Measurements from ENCODE around the gene KEAP1. TPM values are rescaled to one million over a fixed set of nuclear protein-coding genes. Genes with fewer than 3 reads are reported as not detected.

KEAP1 gene
- total RNA-seq, 1 donor from 2014 or later, result 82.5 TPM

- DNase-seq (ENCODE audit: low read depth, low spot score), result no peak
- TF ChIP-seq, protein P1, sequence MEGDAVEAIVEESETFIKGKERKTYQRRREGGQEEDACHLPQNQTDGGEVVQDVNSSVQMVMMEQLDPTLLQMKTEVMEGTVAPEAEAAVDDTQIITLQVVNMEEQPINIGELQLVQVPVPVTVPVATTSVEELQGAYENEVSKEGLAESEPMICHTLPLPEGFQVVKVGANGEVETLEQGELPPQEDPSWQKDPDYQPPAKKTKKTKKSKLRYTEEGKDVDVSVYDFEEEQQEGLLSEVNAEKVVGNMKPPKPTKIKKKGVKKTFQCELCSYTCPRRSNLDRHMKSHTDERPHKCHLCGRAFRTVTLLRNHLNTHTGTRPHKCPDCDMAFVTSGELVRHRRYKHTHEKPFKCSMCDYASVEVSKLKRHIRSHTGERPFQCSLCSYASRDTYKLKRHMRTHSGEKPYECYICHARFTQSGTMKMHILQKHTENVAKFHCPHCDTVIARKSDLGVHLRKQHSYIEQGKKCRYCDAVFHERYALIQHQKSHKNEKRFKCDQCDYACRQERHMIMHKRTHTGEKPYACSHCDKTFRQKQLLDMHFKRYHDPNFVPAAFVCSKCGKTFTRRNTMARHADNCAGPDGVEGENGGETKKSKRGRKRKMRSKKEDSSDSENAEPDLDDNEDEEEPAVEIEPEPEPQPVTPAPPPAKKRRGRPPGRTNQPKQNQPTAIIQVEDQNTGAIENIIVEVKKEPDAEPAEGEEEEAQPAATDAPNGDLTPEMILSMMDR (conservative IDR thresholded peaks at IDR 0.05), result no peak
- peaks cover 26% of the 10 kb centered on the region for H3K4me1 Mint-ChIP-seq
- no peak within 1 kb of the TSS for H3K27ac Mint-ChIP-seq (ENCODE audit: unreplicated experiment)
- H3K9me3 Mint-ChIP-seq, result no peaks in the 10 kb centered on the region
- H3K4me3 Mint-ChIP-seq, result peak within 1 kb of the TSS; percentile 79
- H3K36me3 Mint-ChIP-seq (ENCODE audit: low read depth), result no peaks in the 10 kb centered on the region
- peaks cover 49% of the 10 kb centered on the region for H3K27me3 Mint-ChIP-seq (ENCODE audit: low read depth)
Observed at GRCh38 chr19:10517361-10517759, 14.2 kb upstream of the KEAP1 start, which contains the start of gene S1PR5. TSS of gene S1PR5 (minus strand) at chr19:10517447. CDS start at chr19:10515011, 2,436 bp downstream.

DNA sequence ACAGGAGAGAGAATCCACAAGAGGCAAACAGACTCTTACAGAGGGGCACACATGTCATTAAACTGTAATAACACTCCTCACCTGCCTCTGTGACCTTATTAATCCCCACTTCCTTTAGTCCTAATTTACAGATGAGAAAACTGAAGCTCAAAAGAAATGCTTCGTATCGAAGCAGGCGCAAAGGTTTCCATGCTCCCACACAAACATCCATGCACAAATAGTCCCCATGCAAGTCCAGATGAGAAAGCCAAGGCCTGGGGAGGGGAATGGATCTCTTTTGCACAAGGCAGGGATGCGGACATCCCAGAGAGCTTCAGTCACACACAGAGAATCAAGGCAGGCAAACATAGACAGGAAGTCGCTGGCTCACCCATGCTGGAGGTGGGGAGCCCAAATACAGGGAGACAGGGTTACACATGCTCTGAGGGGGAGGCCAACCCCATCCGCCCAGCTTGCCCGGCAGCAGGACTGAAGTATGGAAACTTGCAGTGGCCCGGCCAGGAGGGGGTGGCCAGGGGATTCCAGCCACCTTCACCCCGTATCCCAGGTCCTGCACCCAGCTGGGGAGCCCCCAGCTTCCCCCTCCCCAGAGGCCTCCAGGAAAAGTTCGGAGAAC is 13.6 kb upstream of the KEAP1 start:
- TF ChIP-seq, protein P1 (conservative IDR thresholded peaks at IDR 0.05), result no peak

GRCh38 chr19:10516064-10516385 is 12.9 kb upstream of the KEAP1 start:
- DNase-seq (ENCODE audit: low read depth, low spot score), result no peak
- Mint-ChIP-seq H3K4me1 (peaks cover 26% of the 10 kb centered on the region), H3K9me3 (no peaks in the 10 kb centered on the region), H3K36me3 (ENCODE audit: low read depth) (no peaks in the 10 kb centered on the region), H3K27me3 (ENCODE audit: low read depth) (peaks cover 49% of the 10 kb centered on the region), H3K27ac (ENCODE audit: unreplicated experiment) (no peak overlapping the region), H3K4me3 (peak overlapping the region; percentile 3)
- TF ChIP-seq, protein P1 (conservative IDR thresholded peaks at IDR 0.05), result no peak

More for the DNA sequence above, 13.6 kb upstream of the KEAP1 start:
- peaks cover 49% of the 10 kb centered on the region for H3K27me3 Mint-ChIP-seq (ENCODE audit: low read depth)
- H3K4me3 Mint-ChIP-seq, result peak overlapping the region; percentile 79
- no peaks in the 10 kb centered on the region for H3K36me3 Mint-ChIP-seq (ENCODE audit: low read depth)
- H3K9me3 Mint-ChIP-seq, result no peaks in the 10 kb centered on the region
- DNase-seq (ENCODE audit: low read depth, low spot score), result no peak
- H3K27ac Mint-ChIP-seq (ENCODE audit: unreplicated experiment), result no peak overlapping the region
- peaks cover 26% of the 10 kb centered on the region for H3K4me1 Mint-ChIP-seq

DNA sequence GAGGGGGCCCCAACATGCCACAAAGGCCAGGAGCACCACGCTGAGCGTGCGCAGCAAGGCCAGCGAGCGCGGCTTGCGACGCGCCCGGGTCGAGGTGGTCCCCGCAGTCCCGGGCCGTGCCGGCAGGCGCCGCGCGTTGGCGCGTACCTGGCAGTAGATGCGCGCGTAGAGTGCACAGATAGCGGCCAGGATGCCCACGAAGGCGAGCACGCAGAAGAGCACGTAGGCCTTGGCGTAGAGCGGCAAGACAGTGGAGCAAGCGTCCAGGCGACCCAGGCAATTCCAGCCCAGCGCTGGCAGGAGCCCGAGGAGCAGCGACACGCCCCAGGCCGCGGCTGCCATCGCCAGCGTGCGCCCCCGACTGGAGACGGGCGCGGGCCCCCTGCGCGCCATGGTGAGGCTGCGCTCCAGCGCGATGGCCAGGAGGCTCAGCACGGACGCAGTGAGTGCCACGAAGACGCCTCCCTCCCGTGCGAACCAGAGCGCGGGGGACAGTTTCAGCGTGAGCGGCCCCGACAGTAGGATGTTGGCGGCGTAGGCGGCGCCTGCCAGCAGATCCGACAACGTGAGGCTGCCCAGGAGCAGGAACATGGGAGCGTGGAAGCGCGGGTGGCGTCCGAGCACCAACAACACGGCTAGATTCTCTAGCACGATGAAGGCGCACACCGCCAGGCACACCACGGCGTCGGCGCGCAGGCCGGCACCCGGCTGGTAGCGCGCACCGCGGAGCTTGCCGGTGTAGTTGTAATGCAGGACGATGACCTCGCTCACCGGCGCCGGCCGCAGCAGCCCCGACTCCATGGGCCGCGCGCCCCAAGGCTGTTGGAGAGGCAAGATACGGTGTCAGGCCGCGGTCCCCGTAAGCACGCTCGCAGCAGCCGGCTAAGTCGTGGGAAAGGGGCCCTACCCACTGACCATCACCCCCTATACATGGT is 11.3 kb upstream of the KEAP1 start:
- no peak overlapping the region for H3K4me3 Mint-ChIP-seq
- no peak for DNase-seq (ENCODE audit: low read depth, low spot score)
- H3K9me3 Mint-ChIP-seq, result no peaks in the 10 kb centered on the region
- no peaks in the 10 kb centered on the region for H3K36me3 Mint-ChIP-seq (ENCODE audit: low read depth)
- peaks cover 42% of the 10 kb centered on the region for H3K27me3 Mint-ChIP-seq (ENCODE audit: low read depth)
- no peak overlapping the region for H3K27ac Mint-ChIP-seq (ENCODE audit: unreplicated experiment)
- H3K4me1 Mint-ChIP-seq, result peaks cover 24% of the 10 kb centered on the region
- TF ChIP-seq, protein P1 (conservative IDR thresholded peaks at IDR 0.05), result no peak

DNA sequence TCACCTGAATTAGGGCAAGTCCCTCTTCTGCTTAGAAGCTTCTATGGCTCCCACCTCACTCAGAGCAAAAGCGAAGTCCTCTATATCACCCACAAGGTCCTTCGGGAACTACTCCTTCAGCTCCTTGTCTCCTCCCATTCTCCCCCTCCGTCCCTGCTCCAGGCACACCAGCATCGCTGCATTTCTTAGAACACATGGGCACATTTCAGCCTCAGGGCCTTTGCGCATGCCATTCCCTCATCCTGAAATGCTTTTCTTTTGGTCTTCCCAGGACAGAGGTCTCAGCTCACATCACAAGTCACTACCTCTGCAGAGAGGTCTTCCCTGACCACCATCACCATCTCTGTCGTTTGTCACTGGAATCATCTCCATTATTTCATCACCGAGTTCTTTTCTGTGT is 10.1 kb upstream of the KEAP1 start:
- no peak for DNase-seq (ENCODE audit: low read depth, low spot score)
- H3K36me3 Mint-ChIP-seq (ENCODE audit: low read depth), result no peaks in the 10 kb centered on the region
- H3K9me3 Mint-ChIP-seq, result no peaks in the 10 kb centered on the region
- H3K4me1 Mint-ChIP-seq, result peaks cover 14% of the 10 kb centered on the region
- H3K27ac Mint-ChIP-seq (ENCODE audit: unreplicated experiment), result no peak overlapping the region
- TF ChIP-seq, protein P1 (conservative IDR thresholded peaks at IDR 0.05), result no peak
- peaks cover 29% of the 10 kb centered on the region for H3K27me3 Mint-ChIP-seq (ENCODE audit: low read depth)
- no peak overlapping the region for H3K4me3 Mint-ChIP-seq
